ENCODE measurements around the gene ULK4.
"Not testable (repeated sequence)": the region's sequence is repeated elsewhere in the genome, so short reads cannot be mapped to it uniquely, and the experiment has no call there.

The ULK4 gene

GRCh38 chr3:41956574-41956973 is 5.3 kb downstream of the ULK4 start:
- DNase-seq = no peak

DNA sequence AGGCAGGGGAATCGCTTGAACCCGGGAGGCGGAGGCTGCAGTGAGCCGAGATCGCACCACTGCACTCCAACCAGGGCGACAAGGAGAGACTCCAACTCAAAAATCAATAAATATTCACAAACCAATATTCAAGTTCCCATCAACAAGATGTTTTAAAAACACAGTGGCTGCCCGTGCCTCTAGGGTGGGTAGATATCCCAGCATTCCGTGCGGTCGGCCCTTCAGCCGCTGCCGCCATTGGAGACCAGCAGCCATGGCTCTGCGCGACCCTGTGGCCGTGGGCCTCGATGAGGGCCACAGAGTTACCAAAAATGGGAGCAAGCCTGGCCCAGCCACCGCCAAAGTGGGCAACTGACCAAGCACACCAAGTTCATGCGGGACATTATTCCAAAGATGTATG is 6.7 kb downstream of the ULK4 start:
- no peak for DNase-seq

DNA sequence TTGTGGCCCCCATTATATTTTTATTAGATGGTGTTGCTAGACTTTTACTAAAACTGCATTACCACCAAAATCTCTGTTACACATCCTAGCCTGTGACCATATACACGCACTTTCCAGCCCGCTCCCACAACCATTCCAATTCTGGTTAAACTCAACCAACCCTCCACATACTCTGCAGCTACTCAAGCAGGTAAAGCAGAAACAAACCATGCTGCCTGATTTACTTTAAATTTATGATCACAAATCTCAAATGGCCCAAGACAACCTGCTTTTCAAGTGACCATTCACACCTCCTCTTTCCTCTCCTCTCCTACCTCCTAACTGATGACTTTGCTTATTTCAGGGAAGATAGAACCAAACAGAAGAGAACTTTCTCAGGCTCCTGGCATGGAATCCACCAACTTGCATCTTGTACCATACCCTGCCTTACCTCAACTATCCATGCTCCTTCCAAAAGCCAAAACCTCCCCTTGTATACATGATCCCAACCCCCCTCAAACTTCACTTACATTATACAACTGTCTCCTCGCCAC is 18.5 kb downstream of the ULK4 start:
- no peak for DNase-seq

GRCh38 chr3:41940393-41940792 is 21.5 kb downstream of the ULK4 start:
- DNase-seq = no peak

DNA sequence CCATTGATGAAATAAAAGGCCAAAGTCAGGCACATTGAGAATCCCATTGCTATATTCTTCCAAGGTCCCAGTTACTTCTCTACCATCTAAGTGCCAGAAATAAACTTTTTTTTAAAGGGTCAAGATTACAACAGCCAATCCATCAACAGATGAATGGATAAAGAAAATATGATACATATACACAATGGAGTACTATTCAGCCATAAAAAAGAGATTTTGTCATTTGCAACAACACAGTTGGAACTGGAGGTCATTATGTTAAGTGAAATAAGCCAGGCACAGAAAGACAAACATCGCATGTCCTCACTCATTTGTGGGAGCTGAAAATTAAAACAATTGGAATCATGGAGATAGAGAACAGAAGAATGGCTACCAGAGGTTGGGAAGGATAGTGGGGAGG is 25.5 kb downstream of the ULK4 start:
- DNase-seq = no peak

- DNase-seq = no peak
Observed at GRCh38 chr3:41933154-41933676, 28.7 kb downstream of the ULK4 start.

GRCh38 chr3:41932464-41932863 is 29.4 kb downstream of the ULK4 start:
- no peak for DNase-seq

DNA sequence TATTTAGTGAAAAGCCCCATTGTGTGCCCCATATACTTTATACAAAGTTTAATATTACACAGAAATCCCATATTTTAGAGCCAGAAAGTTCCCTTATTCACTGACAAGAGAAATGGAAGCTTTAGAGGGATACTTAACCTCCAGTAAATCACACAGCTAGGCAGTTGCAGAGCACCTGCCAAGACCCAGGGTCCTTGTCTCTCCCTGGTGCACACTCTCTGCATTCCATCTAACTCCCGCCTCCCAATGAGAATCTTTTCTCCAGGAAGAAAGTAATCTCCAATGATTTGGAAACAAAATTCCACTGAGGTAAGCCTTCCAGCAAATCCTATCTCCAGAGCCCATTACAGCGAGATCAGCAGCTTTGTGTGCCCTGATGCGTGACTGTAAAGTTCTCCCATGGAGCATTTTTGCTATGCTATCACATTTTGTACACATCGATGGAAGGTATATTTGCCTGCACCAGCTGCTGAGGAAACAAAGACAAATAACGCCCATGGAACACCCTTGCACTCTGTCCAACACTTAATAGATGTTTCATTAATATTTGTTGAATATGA is 41.4 kb downstream of the ULK4 start:
- DNase-seq = no peak

GRCh38 chr3:41915353-41915752 is 46.5 kb downstream of the ULK4 start:
- DNase-seq = no peak

DNA sequence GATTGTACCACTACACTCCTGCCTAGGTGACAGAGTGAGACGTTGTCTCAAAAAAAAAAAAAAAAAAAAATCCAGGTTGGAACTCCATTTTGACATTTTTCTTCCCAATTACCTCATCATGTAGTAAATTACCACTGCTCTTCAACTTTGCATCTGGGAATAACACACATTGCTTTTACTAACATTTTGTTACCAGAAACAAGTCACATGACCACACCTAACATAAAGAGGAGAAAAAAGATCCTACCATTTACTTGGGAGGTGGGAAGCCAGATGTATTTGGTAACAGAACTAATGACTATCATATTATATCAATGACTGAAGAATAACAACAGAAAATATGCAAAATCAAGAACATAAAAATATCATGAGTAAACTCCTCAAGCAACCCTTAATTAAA is 49.6 kb downstream of the ULK4 start:
- DNase-seq = no peak

DNA sequence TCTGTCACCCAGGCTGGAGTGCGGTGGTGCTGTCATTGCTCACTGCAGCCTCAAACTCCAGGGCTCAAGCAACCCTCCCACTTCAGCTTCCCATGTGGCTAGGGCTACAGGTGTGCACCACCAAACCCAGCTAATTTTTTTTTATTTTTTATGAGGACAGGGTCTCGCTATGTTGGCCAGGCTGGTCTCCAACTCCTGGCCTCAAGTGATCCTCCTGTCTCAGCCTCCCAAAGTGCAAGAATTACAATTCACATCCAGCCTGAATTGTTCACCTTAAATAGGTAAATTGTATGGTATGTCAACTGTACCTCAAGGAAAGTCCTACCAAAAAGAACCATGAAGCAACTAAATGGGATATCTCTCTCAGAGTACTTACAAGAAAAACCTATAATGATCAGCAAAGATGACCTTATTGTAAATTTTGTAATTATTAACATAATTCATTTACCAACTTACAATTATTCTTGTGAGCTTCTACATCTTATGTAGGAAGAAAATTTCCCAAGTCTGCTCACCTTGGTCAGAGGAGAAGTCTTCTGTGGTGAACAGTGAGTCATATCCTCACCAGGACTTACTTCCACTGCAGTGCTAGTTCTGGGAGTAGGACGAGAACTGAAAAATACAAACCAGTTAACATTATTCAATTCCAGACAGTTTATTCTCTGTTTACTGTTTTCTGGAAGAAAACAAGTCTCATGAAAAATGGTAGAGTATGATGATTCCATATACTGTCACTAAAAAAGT is 54.4 kb downstream of the ULK4 start:
- DNase-seq = no peak

DNA sequence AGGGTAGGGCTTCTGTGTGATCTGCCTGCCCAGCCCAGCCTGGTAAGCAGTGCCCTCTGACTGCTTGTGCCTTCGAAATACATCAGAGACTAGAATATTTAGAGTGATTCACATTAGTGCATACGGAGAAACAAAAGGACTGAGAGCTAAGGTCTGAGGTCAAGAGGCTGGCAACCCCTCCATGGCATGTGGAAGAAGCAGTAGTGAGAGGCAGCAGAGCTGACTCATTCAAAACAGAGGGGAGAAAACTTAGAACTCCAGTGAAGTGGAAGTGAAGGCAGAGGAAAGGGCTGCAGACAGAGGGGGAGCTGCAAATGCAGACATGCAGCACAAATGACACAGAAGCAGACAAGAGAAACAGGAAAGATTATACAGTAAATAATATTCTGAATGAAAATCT is 61.6 kb downstream of the ULK4 start:
- DNase-seq = no peak

GRCh38 chr3:41898631-41899030 is 63.3 kb downstream of the ULK4 start:
- DNase-seq = peak; percentile 13 to 33

GRCh38 chr3:41893977-41894376 is 67.9 kb downstream of the ULK4 start:
- DNase-seq = peak; percentile 3 to 5

- no peak for DNase-seq
Observed at GRCh38 chr3:41888368-41889076, 73.4 kb downstream of the ULK4 start.

DNA sequence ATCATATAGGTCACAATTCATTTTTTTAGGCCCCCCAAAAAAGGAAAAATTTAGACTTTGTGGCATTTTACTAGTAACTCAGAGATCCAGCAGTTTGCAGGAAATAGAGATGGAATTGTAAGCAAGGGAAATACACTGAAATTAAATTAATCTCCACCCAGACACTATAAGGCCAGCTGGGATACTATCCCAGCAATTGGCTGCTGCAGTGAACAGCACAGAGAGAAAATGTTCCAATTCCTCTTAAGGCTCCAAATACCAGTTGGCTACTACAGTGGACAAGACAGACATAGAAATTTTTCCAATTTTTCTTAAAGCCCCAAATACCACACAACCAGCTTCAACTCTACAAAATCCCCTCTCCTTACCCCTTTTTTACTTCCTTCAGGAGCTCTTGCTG is 78.9 kb downstream of the ULK4 start:
- no peak for DNase-seq

GRCh38 chr3:41881233-41881821 is 80.6 kb downstream of the ULK4 start:
- peak in 1 of 2 experiments; percentile 8 for DNase-seq

- no peak for DNase-seq
Observed at GRCh38 chr3:41880387-41880786, 81.5 kb downstream of the ULK4 start.

DNA sequence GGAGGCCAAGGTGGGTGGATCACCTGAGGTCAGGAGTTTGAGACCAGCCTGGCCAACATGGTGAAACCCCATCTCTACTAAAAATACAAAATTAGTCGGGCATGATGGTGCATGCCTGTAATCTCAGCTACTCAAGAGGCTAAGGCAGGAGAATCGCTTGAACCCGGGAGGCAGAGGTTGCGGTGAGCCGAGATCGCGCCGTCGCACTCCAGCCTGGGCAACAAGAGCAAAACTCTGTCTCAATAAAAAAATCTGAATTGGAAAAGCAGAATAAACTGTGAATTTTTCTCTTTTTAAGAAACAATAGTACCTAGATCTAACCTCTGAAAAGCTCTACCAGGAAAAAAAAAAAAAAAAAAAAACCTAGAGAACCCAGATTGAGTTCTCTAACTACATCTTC is 84.2 kb downstream of the ULK4 start:
- DNase-seq = not testable (repeated sequence)

GRCh38 chr3:41874022-41874421 is 87.9 kb downstream of the ULK4 start:
- no peak for DNase-seq

GRCh38 chr3:41872157-41872556 is 89.7 kb downstream of the ULK4 start:
- DNase-seq = no peak

DNA sequence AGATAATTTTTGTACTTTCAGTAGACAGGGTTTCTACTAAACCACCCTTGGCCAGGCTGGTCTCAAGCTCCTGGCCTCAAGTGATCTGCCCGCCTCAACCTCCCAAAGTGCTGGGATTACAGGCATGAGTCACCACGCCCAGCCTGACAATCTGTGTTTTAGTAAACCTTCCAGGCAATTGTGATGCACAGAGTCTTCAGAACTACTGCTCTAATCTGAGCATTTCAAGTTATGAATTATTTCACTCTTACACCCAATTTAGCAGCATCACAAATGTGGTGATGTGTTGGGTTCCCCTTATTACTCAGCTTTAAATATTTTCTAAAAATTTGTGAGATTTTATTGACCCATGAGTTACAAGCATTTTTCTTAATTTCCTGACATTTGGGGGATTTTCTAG is 94.4 kb downstream of the ULK4 start:
- DNase-seq = no peak

GRCh38 chr3:41866298-41866697 is 95.6 kb downstream of the ULK4 start:
- no peak for DNase-seq
